GM21381 (cell line): ENCODE results near the gene CS.
A peak's percentile ranks its signal among the peaks of the same experiment; 100 is the strongest.
"Not testable (repeated sequence)": the region's sequence is repeated elsewhere in the genome, so short reads cannot be mapped to it uniquely, and the experiment has no call there.

ENCODE experiments used
- ATAC-seq: cut with Tn5 transposase; IDR thresholded peaks from one replicate; pipeline ENCODE4 v1.9.1; 2021; ENCODE audit warnings: mild to moderate bottlenecking, moderate library complexity; ENCODE audit not compliant: unreplicated experiment

Gene CS

DNA sequence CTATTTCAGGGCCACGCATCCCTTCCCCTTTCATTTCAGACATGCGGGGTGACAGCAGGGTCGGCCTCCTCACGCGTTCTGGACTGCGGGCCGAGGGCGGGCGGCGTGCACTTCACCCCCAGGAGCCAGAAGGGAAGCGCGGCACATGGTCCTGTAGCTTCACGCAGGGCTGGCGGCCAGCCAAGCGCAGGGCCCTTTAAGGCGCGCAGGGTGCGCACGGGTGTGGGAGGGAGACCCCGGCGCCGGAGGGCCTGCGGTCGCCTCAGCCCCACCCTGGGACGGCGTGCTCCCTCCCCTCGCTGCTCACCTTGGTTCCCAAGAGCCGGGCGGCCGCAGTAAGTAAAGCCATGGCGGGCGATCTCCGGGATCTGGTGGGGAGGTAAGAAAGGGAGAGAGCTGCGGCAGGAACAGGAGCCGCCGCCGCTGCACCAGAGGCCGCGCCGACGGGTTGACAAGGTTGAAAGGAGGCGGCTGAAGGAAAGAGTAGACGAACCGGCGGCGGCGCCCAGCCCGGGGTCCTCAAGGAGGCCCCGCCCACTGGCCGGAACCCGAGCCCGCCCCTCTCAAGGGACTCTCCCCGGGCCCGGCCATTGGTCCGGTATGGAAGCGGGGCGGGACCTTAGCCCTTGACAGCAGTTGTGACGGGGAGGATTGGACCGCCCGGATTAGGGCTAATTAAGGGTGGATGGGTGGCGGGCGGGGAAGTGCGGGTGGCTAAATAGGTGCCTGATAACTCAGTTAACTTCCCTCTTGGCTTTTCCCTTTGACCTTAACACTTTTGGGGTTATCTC, at the start of gene CS:
Gene CS (minus strand): TSS at position 478 of the 791 bp plus-strand sequence. CDS start 129 bp downstream, at position 349.
- ATAC-seq, result peak; percentile 92

DNA sequence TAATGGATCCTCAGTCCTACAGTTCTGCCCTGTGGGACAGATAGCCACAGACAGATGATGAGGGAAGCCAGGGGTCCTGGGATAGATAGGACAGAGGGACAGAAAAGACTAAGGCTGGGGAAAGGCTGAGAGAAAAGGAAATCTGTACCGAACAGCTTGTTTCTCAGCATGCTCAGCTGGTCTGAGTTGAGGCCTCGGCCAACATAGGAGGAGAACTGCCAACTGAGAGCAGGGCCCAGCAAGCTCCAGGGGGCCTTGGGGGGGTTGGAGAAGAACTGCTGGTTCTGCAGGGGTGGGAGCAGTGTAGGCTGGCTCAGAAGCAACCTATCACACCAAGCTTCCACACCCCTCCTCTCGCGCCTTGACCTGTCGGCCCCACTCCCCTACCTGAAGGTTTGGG, 48.6 kb upstream of the CS start:
- no peak for ATAC-seq

DNA sequence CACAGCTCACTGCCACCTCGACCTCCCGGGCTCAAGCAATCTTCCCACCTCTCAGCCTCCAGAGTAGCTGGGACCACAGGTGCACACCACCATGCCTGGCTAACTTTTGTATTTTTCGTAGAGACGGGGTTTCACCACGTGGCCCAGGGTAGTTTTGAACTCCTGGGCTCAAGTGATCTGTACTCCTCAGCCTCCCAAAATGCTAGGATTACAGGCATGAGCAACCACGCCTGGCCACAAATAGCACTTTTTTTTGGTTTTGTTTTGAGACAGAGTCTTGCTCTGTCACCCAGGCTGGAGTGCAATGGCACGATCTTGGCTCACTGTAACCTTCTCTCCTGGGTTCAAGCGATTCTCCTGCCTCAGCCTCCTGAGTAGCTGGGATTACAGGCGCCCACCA, 47.1 kb upstream of the CS start:
- ATAC-seq, result not testable (repeated sequence)

DNA sequence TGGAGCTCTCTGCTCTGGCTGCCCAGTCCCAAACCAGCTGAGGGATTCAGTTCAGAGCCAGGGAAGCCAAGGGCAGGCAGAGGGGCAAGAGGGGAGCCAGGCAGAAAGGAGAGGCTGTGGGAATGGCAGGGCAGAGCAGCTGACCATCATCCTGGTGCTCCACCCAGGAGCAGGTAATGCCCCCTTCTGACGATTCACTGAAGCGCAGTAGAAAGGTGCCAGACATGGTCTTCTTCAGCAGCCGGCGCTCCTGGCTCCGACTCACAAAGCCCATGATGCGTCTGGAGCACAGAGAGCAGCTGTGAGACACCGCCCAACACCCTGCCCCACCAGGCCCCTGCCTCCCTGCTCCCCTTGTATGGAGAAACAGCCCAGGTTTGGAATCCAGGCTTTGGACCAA, 46.5 kb upstream of the CS start:
- no peak for ATAC-seq

DNA sequence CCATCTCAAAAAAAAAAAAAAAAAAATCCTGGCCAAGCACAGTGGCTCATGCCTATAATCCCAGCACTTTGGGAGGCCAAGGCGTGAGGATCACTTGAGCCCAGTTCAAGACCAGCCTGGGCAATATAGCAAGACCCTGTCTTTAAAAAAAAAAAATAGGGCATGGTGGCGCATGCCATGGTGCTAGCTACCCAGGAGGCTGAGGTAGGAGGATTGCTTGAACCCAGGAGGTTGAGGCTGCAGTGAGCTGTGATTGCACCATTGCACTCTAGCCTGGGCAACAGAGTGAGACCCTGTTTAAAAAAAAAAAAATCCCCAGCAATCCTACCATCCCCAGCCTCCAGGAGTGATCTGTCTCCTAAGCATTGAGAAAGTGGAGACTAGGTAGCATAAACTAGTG, 42.2 kb upstream of the CS start:
- ATAC-seq, result not testable (repeated sequence)

DNA sequence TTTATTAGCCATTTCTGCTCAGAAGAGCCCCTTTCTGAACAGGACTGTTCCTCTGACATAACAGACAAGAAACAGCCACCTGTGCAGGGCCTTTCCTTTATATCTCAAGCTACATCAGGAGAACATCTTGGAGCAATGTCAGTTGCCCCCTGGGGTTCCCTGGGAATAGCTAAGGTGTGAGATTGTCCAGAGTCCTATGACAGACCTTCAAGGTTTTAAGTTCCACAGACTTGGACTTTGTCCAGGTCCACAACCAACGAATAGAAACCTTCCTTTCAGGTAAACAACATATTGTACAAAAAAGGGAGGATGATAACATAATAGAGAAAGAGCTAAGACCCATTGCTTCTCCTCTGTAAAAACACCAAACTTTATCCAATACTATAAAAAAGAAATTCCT, 41.5 kb upstream of the CS start:
- ATAC-seq, result no peak

DNA sequence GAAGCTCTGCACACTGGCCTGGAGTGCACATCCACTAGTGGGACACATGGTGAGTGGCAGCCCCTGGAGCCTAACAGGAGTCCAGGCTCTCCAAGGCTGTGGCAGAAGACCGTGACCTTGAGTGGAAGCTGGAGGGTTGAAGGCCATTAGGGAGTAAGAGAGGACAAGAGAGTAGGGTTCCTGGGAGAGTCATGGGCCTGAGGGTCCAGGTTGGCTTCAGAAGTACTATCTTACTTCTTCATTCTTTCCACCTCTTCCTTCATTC, 39.0 kb upstream of the CS start:
- ATAC-seq, result no peak

DNA sequence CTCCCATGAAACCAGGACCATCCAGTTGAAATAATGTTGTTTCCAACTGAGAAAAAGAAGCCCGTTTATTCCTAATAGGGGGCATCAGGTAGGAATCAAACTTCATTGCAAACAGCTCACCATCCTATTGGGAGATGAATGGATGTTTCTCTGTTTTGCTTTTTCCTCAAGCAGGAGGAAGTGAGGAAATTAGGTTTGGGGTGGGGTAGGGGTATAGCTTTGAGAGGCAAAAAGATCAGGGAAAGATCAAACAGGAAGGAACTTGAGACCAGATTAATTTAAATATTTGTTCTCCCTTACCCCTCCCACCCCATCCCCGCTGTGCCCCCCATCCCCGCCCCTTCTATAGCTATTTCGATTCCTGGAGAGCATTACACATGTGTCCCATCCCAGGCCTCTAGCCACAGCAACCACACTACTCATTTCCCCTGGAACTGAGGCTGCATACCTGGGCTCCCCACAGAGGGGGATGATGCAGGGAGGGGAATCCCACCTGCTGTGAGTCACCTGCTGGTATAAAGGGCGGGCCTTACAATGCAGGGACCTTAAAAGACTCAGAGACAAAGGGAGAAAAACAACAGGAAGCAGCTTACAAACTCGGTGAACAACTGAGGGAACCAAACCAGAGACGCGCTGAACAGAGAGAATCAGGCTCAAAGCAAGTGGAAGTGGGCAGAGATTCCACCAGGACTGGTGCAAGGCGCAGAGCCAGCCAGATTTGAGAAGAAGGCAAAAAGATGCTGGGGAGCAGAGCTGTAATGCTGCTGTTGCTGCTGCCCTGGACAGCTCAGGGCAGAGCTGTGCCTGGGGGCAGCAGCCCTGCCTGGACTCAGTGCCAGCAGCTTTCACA, 38.4 kb upstream of the CS start, which contains the start of gene IL23A:
Gene IL23A (plus strand): TSS at position 577 of the 850 bp plus-strand sequence. CDS start 161 bp downstream, at position 738.
- ATAC-seq, result no peak

DNA sequence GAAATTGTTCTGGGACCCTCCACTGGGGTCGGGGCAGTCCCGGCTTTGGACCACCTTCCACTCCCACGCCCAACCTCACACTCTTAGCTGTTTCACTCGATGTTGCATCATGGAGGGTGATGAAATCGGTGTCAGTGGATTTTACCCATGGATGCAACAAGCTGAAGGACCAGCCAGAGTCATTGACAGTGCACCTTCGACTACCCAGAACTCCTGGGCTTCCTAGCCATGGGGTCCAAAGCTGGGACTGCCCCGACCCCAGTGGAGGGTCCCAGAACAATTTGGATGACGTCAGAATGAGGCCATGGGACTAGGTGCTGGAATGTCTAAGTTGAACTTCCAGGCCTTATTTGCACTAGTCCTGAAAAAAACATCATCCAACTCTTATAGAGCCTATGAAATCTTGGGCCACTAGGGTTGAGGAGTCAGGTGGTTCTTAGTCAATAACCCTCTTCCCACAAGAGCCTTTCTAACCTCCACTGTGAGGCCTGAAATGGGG, 37.7 kb upstream of the CS start:
- ATAC-seq, result no peak

DNA sequence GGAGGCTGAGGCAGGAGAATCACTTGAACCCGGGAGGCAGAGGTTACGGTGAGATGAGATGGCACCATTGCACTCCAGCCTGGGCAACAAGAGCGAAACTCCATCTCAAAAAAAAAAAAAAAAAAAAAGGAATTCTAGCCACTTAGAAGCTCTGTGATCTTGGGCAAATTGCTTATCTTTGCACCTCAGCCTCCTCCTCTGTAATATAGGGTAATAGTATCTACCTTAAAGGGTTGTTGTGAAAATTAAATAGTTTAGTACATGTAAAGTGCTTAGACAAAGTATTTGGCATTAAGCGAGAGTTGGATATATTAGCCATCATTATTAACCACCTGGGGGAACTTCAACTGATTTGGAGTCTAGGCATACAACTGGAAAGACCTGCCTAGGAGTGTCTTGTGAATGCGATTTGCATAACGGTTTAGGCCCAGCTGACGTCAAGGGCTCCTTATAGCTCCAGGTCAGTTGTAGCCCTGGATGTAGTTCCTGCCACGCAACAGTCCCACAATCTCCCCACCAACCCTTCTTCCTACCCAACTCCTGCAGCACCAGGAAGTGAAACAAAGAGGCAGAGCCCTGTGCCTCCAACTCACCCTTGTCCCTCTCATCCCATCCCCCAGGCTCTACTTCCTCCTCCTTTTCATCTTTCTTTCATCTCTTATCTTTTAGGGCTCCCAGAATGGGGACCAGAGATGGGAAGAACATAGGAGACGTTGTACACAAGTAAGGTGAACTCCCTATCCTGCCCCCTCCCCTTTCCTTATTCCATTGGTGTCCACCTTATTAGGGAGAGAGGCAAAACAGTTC, 36.4 kb upstream of the CS start:
- no peak for ATAC-seq

DNA sequence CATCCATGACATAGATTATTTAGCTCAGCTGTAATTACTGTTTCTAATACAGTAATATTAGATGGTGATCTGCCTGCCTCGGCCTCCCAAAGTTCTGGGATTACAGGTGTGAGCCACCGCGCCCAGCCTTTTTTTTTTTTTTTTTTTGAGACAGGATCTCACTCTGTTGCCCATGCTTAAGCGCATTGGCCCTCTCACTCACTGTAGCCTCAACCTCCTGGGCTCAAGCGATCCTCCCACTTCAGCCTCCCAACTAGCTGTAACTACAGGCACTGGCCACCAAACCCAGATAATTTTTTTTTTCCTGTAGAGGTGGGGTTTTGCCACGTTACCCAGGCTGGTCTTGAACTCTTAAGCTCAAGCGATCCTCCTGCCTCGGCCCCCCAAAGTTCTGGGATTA, 35.4 kb upstream of the CS start:
- ATAC-seq, result not testable (repeated sequence)

DNA sequence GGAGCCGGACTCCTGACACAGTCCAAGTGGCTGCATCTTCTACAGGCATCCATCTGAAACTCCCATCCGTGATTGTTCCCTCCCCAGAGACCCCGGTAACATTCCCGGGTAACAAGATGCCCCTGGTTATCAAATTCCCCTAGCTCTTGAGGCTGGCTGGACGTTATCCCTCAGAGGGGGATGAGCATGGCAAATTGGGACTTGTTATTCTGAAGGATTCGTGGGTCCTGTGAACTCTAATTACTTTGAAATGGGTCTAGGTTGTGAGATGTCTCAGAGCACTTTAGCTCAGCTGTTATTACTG, 34.3 kb upstream of the CS start:
- no peak for ATAC-seq

DNA sequence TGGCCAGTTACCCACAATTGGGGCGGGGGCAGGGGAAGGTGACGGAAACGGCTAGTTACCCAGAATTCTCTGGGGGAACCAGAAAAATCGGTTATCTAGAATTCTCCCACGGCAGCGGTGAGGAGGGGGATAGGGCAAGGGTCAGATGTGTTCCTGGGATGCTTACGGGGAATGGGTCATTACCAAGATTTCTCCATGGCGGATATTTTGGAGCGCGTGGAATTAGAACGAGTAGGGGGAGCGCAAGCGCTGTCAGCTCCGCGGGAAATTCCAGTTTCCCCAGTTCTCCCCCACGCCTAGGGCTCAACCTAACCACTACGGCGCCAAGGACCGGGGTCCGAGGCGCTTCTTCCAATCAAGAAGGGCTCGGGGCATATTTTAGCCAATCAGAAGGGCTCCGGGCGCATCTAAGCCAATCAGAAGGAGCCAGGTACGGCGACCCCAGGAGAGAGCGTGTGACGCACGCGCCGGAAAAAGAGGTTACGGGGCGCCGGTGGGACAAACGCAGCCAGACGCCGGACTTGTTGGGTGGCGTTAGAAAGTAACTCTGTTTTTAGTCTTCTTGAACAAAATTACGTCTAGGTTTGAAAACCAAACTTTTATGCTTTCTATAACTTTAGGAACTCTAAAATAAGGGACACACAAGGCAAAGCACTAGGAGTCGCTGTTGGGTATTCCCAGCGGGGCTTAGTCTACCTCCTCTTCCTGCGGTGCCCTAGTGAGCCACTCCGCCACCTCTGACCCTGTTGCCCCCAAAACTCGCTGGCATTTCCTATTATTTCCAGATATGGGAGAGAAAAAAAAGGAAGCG, 33.8 kb upstream of the CS start, which contains the start of gene PAN2:
Gene PAN2 (minus strand): TSS at position 322 of the 811 bp plus-strand sequence. CDS start 906 bp downstream, outside the sequence.
- peak; percentile 94 for ATAC-seq

DNA sequence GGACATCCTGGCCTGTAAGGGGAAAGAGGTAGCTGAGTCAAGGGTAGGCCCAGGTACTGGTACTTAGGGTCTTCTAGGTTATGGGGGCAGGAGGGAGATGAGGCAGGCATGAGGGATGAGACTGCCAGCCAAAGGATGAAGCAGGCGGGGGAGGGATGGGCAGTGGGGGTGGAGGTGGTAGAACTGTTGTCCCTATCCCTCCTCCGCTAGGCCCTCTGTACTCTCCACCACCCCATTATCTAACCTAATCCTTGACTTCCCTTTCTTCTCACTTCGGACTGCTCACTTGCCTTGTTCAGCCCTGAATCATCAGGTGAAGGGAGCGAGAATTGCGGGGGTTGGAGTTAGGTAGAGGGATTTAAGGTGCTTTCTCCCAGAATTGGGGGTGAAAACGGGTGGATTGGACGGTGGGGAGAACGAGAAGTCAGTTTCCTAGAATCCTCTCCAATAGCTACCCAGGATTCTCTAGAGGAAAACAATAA, 33.1 kb upstream of the CS start:
- no peak for ATAC-seq

DNA sequence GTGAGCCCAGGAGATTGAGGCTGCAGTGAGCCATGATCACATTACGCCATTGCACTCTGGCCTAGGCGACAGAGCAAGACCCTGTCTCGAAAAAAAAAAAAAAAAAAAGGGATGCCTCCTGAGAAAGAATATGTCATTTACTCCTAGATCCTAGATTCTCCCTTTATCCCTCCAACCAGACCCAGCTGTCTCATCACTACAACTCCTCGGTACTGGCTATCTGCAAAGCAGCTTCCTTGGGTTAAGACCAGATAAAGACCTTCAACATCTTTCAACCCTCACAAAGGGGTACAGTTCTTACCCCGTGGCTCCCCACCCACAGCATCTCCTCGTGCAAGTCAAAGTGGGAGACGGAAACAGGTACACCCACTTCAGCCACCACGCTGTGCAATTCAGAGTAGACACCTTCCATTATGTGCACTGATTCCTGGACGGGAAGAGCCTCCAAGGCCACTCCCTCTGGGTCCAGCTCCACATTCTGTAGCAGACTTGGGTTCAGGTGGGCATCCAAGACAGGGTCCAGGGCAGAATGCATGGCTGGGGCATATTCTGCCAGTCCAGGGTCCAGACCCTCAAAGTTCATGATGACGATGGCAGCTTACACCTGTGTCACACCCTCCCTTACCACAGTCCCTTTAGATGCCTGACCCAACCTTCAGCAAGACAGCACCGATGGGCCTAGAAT, 32.5 kb upstream of the CS start:
- no peak for ATAC-seq

DNA sequence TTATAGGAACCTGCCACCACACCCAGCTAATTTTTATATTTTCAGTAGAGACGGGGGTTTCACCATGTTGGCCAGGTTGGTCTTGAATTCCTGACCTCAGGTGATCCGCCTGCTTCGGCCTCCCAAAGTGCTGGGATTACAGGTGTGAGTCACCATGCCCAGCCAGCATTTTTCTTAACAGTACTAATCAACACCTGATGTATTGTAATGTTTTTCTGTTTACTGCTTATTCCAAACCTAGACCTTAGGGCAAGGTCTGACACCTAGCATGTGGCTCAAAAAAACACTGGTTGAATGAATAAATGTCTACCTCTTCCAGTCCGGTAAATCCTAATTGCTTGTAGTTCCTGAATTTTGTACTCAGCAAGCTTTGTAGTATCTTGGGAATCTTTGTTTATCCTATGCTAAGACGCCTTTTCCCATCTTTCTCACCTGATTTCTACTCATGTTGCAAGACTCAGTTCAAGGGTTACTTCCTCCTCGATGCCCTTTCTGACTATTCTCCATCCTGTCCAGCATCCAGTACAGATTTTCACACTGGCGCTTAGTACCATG, 30.9 kb upstream of the CS start:
- no peak for ATAC-seq

DNA sequence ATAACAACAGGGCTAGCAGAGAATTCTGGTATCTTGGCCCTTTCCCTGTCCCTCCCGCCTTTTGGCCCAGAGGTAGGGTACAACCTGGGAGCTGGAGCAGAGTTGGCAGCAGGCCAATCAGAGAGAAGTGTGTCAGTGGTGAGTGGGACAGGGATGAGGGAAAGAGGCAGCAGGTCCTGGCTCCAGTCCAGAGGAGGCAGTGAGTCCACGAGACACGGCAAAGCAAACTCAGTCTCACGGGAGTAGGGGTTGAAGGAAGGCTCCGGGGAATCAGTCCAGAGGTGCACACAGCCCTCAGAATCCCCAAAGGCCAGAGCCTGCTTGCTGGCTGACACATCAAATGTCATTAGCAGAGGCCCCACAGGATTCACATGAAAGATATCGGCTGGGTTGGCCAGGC, 26.4 kb upstream of the CS start:
- ATAC-seq, result no peak

DNA sequence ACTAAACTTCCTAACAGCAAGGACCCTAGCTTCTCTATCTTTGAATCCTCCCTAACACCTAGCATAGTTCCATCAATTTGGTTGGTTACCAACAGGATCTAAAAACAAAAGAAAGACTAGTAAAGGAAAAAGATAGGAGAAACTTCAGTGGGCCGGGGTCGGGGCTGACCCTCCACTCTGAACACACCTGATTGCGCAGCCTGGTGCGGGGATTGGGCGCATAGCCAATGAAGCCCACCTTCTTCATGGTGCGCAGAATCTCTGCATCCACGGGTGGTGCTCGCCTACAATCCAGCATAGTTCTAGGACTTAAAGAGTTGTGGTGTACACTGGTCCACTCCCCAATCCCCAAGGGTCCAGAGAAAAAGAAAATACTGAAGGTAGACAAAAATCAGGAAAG, 26.0 kb upstream of the CS start:
- ATAC-seq, result no peak

DNA sequence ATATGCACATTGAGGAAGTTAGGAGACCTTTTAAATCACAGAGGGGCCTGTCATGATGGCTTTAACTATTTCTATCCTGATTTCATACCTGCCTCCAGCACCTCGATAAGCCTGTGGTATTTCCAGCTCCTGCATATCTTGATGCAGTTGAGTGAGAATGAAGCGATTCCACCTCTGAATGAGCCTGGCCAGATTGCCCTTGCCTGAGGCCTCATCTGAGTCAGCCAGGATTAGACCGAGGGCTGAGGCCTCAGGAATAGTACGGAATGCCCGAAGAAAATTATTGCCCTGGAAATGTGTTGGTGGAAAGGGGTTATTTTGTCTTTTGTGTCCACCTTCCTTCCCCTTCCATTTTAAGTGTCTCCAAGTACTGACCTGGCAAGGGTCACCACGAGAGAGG, 24.1 kb upstream of the CS start:
- no peak for ATAC-seq
